ENCODE results near the gene IL37. TPM values are rescaled to one million over a fixed set of nuclear protein-coding genes. Genes with fewer than 3 reads are reported as not detected.

Gene IL37
- total and polyA plus RNA-seq, 2 donors (not counting 3 experiments of a cell fraction or from before 2014, with no cell fraction given) = not detected

- no peaks in the 10 kb centered on the region for H3K4me1 ChIP-seq (ENCODE audit: control insufficient read depth, extremely low read depth, insufficient read depth, low read length)
- H3K36me3 ChIP-seq (ENCODE audit: control insufficient read depth in 2 of 2, extremely low read depth in 1 of 2, insufficient read depth in 2 of 2, low read length in 2 of 2) = no peaks in the 10 kb centered on the region
- H3K79me2 ChIP-seq (ENCODE audit: control insufficient read depth, insufficient read depth, low read length) = no peaks in the 10 kb centered on the region
- ChIA-PET CTCF (interaction anchor here (3.1 kb wide), 1 partner anchor 18 kb away, joined by 18 read pairs; no protein-coding TSS in a partner anchor), POLR2A (no interaction called here)
- no peak for DNase-seq (ENCODE audit: low read depth, low spot score)
- H3K4me2 ChIP-seq (ENCODE audit: insufficient read depth, low read length) = no peak overlapping the region
- FAIRE-seq = no peak
- no peak overlapping the region for H3K27ac ChIP-seq (ENCODE audit: insufficient read depth, low read depth, low read length)
- no TSS peak for BruUV-seq (replicated peaks)
- dilution Hi-C loops (cut with MboI; ENCODE audit: extremely low pct_ligation_motif_present, low sequenced_read_pairs) = no loop called here
- H3K27me3 ChIP-seq (ENCODE audit: control insufficient read depth in 2 of 2, insufficient read depth in 2 of 2, low read length in 2 of 2) = peaks cover 14 to 17% of the 10 kb centered on the region in 2 experiments
- H3K9me1 ChIP-seq (replicated peaks; ENCODE audit: control insufficient read depth, extremely low read depth, insufficient read depth, low read length) = no peaks in the 10 kb centered on the region
- H2AFZ ChIP-seq (ENCODE audit: low read depth, low read length) = no peak overlapping the region
- H3K4me3 ChIP-seq (replicated peaks in 1 of 3; ENCODE audit: insufficient read depth in 1 of 3, low read depth in 1 of 3, low read length in 3 of 3) = no peak overlapping the region
- intact Hi-C loops (cut with micrococcal nuclease) = no loop called here
- TF ChIP-seq FOS (IDR thresholded peaks at IDR 0.05; ENCODE audit: borderline replicate concordance, insufficient read depth, low read length) = no peak
- no peak for TF ChIP-seq POLR2A (IDR thresholded peaks at IDR 0.05; ENCODE audit: low read depth, low read length)
- no peak for TF ChIP-seq JUN (IDR thresholded peaks at IDR 0.05; ENCODE audit: borderline replicate concordance, insufficient read depth, insufficient read length, low read depth)
- no peak for TF ChIP-seq MYC (IDR thresholded peaks at IDR 0.05; ENCODE audit: low read depth, low read length)
- no peak for TF ChIP-seq POLR2AphosphoS5 (IDR thresholded peaks at IDR 0.05; ENCODE audit: insufficient read depth, low read depth, low read length)
- no peak for TF ChIP-seq MAX (IDR thresholded peaks at IDR 0.05; ENCODE audit: insufficient read depth, insufficient read length)
- no peak for TF ChIP-seq GATA2 (IDR thresholded peaks at IDR 0.05; ENCODE audit: insufficient read depth, insufficient read length, low read depth, low read length)
- no peak for TF ChIP-seq EZH2 (IDR thresholded peaks at IDR 0.05; ENCODE audit: borderline replicate concordance, low read depth, low read length, severe bottlenecking)
- no peak for TF ChIP-seq CTCF (IDR thresholded peaks at IDR 0.05; ENCODE audit: extremely low read depth in 1 of 2, insufficient read depth in 1 of 2, low read depth in 1 of 2, low read length in 2 of 2)
- no peaks in the 10 kb centered on the region for H3K9me3 ChIP-seq (replicated peaks; ENCODE audit: control insufficient read depth, insufficient read depth, low read length)
- H3K9ac ChIP-seq (replicated peaks; ENCODE audit: extremely low read depth, insufficient read depth, low read length) = no peak overlapping the region
- H4K20me1 ChIP-seq (replicated peaks; ENCODE audit: control insufficient read depth, extremely low read depth, insufficient read depth, low read length) = no peaks in the 10 kb centered on the region
Observed at GRCh38 chr2:112924360-112924759, 13.4 kb downstream of the IL37 start.

Measured in endothelial cell of umbilical vein (primary cell).